Esophagus muscularis mucosa (tissue), 4 donors: Measurements from ENCODE around the gene NMRK1.

ENCODE experiments used
- CTCF ChIP-seq, 3 experiments: fragments of 200-600 bp in 2 of 3; fragments of 450-650 bp in 1 of 3; sonication (generic) in 2 of 3; IDR thresholded peaks; one replicate each; pipeline ENCODE4 v1.5.1; 2017 to 2019; ENCODE audit warnings: antibody characterized with exemption in 3 of 3, mild to moderate bottlenecking in 2 of 3, moderate library complexity in 1 of 3
- EP300 ChIP-seq: sonication (generic); formaldehyde crosslinking; IDR thresholded peaks from one replicate; pipeline ENCODE4 v1.6.1; 2017; ENCODE audit warnings: antibody characterized with exemption
- POLR2A ChIP-seq: fragments of 450-650 bp; IDR thresholded peaks from one replicate; pipeline ENCODE4 v1.6.1; 2017; ENCODE audit warnings: antibody characterized with exemption, moderate library complexity, mild to moderate bottlenecking, low read depth
- POLR2AphosphoS5 ChIP-seq, 2 donors: sonication (generic); formaldehyde crosslinking; IDR thresholded peaks; one replicate each; pipeline ENCODE4 v1.6.1; 2017; ENCODE audit warnings: antibody characterized with exemption in 2 of 2

- no peak for TF ChIP-seq CTCF (IDR thresholded peaks at IDR 0.05)
- TF ChIP-seq EP300: no peak
- TF ChIP-seq POLR2AphosphoS5 (IDR thresholded peaks at IDR 0.05): no peak
- no peak for TF ChIP-seq POLR2A
Measured at GRCh38 chr9:75019022-75019421, 68.9 kb downstream of the NMRK1 start.
